Measurements from ENCODE around the gene CBLC. TPM values are rescaled to one million over a fixed set of nuclear protein-coding genes. Genes with fewer than 3 reads are reported as not detected.

CBLC gene
- polyA plus RNA-seq, 1 donor: 49.5 TPM

DNA sequence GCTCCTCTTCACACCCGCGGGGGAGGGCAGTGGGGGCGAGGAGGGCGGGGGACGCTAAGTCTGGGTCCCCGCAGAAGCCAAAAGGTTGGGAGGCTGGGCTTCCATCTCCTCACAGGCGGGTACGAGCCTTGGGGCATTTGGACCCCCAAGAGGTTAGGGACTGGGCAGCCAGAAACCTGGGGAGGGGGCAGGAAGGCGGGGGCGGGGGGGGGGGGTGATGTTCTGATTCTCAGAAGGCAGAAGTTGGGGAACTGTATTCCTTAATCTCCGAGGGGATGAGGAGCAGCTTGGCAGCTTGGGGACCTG, 24.1 kb upstream of the CBLC start:
- H3K36me3 ChIP-seq (ENCODE audit: control insufficient read depth, insufficient read depth, low read length): peaks cover 60% of the 10 kb centered on the region
- H3K4me1 ChIP-seq (ENCODE audit: control insufficient read depth, insufficient read depth, low read length): peaks cover 65% of the 10 kb centered on the region
- peak overlapping the region; percentile 86 for H3K27ac ChIP-seq (ENCODE audit: low read length)
- H3K4me3 ChIP-seq (ENCODE audit: low read length): peak overlapping the region; percentile 36
- no CpG with 5 or more reads among the region's 11 CpGs for WGBS (ENCODE audit: insufficient coverage, low lambda C conversion rate)
- DNase-seq: no peak
- H3K9me3 ChIP-seq (ENCODE audit: control insufficient read depth, low read depth, low read length): no peaks in the 10 kb centered on the region
- no peaks in the 10 kb centered on the region for H3K27me3 ChIP-seq (ENCODE audit: control insufficient read depth, insufficient read depth, low read length)

DNA sequence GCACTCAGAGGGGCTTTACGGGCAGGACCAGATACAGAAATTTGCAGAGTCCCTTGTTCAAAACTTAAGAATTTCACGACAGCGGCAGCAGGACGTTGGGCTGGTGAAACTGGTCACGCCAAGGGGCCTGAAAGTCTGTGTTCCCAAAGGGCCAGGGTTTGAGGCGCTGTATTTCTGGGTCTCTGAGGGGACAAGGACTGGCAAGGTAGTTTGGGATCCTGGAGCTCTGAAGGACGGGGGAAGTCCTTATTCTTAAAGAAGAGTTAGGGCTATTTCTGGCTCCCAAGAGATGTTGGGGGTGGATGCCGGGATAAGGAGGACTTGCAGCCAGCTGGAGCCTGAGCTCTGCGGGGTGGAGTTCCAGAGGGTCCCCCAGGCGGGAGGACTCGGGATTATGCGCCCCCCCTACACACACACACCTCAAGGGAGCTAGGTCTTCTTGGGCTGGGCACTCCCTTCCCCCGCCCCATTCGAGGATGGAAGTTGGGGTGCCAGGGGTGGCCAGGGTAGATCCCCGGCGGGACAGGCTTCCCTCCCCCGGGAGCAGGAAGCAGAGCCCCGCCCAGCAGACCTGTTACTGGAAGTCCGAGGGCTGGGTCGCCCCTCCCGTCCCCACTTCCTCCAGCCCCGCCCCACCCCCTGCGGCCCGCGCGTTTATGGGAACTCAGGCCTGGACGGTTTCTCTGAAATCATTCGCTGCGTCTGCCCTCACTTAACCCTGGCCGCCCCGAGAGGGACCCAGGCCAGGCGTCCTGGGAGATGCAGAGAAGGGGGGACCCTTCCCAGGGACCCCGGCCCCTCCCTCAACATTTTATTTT, 23.5 kb upstream of the CBLC start:
- H3K9me3 ChIP-seq (ENCODE audit: control insufficient read depth, low read depth, low read length): no peaks in the 10 kb centered on the region
- H3K4me1 ChIP-seq (ENCODE audit: control insufficient read depth, insufficient read depth, low read length): peaks cover 65% of the 10 kb centered on the region
- no CpG with 5 or more reads among the region's 33 CpGs for WGBS (ENCODE audit: insufficient coverage, low lambda C conversion rate)
- peak overlapping the region; percentile 86 for H3K27ac ChIP-seq (ENCODE audit: low read length)
- peak overlapping the region; percentile 36 for H3K4me3 ChIP-seq (ENCODE audit: low read length)
- peak; percentile 76 to 93 for DNase-seq
- peaks cover 63% of the 10 kb centered on the region for H3K36me3 ChIP-seq (ENCODE audit: control insufficient read depth, insufficient read depth, low read length)
- no peaks in the 10 kb centered on the region for H3K27me3 ChIP-seq (ENCODE audit: control insufficient read depth, insufficient read depth, low read length)

DNA sequence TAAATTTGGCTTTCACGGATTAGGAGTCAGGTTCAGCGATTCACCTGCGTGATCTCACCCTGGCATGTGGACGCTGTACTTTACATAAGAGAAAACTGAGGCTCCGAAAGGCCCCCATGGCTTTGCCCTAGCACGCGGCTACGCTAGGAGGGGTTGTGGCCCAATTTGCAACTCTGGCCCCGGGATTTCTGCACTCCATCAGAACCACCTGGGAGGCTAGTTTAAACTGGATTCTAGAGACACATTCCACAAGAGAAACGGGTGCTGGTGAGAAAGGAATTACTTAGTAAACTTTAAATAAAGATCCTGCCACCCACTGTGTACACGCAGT, 23.0 kb upstream of the CBLC start:
- Histone ChIP-seq H3K4me3 (ENCODE audit: low read length) (peak overlapping the region; percentile 36), H3K9me3 (ENCODE audit: control insufficient read depth, low read depth, low read length) (no peaks in the 10 kb centered on the region), H3K27ac (ENCODE audit: low read length) (peak overlapping the region; percentile 47), H3K27me3 (ENCODE audit: control insufficient read depth, insufficient read depth, low read length) (no peaks in the 10 kb centered on the region), H3K36me3 (ENCODE audit: control insufficient read depth, insufficient read depth, low read length) (peaks cover 68% of the 10 kb centered on the region), H3K4me1 (ENCODE audit: control insufficient read depth, insufficient read depth, low read length) (peaks cover 63% of the 10 kb centered on the region)
- WGBS (ENCODE audit: insufficient coverage, low lambda C conversion rate): no CpG with 5 or more reads among the region's 11 CpGs
- no peak for DNase-seq

GRCh38 chr19:44755219-44755618, 22.5 kb upstream of the CBLC start:
- no CpG with 5 or more reads among the region's 4 CpGs for WGBS (ENCODE audit: insufficient coverage, low lambda C conversion rate)
- Histone ChIP-seq H3K27ac (ENCODE audit: low read length) (no peak overlapping the region), H3K4me1 (ENCODE audit: control insufficient read depth, insufficient read depth, low read length) (peaks cover 60% of the 10 kb centered on the region), H3K27me3 (ENCODE audit: control insufficient read depth, insufficient read depth, low read length) (no peaks in the 10 kb centered on the region), H3K36me3 (ENCODE audit: control insufficient read depth, insufficient read depth, low read length) (peaks cover 68% of the 10 kb centered on the region), H3K9me3 (ENCODE audit: control insufficient read depth, low read depth, low read length) (no peaks in the 10 kb centered on the region), H3K4me3 (ENCODE audit: low read length) (no peak overlapping the region)
- no peak for DNase-seq

GRCh38 chr19:44756089-44756562, 21.6 kb upstream of the CBLC start:
- H3K27ac ChIP-seq (ENCODE audit: low read length): no peak overlapping the region
- no peaks in the 10 kb centered on the region for H3K27me3 ChIP-seq (ENCODE audit: control insufficient read depth, insufficient read depth, low read length)
- peaks cover 65% of the 10 kb centered on the region for H3K36me3 ChIP-seq (ENCODE audit: control insufficient read depth, insufficient read depth, low read length)
- H3K4me3 ChIP-seq (ENCODE audit: low read length): no peak overlapping the region
- H3K4me1 ChIP-seq (ENCODE audit: control insufficient read depth, insufficient read depth, low read length): peaks cover 53% of the 10 kb centered on the region
- no peaks in the 10 kb centered on the region for H3K9me3 ChIP-seq (ENCODE audit: control insufficient read depth, low read depth, low read length)
- no CpG with 5 or more reads among the region's 7 CpGs for WGBS (ENCODE audit: insufficient coverage, low lambda C conversion rate)
- DNase-seq: no peak

DNA sequence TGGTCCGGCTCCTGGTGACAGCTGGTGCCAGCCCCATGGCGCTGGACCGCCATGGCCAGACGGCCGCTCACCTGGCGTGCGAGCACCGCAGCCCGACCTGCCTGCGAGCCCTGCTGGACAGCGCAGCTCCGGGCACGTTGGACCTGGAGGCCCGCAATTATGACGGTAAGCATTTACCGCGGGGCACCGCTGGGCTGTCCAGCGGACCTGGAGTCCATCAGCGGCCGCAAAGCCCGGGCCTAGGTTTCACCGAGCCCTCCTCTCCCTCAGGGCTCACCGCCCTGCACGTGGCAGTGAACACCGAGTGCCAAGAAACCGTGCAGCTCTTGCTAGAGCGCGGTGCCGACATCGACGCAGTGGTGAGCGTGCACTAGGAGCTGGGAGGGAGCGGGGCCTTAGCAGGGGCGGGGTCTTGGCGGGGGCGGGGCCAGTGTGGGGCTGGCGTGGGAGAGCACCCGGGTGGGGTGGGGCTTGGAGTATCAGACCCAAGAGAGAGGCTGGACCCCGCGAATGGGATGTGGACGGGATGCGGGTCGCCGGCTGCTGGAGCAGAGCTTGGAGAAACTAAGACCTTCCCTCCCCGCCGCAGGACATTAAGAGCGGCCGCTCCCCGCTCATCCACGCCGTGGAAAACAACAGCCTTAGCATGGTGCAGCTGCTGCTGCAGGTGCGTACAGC, 20.5 kb upstream of the CBLC start:
- Histone ChIP-seq H3K9me3 (ENCODE audit: control insufficient read depth, low read depth, low read length) (no peaks in the 10 kb centered on the region), H3K27me3 (ENCODE audit: control insufficient read depth, insufficient read depth, low read length) (no peaks in the 10 kb centered on the region), H3K4me3 (ENCODE audit: low read length) (peak overlapping the region; percentile 21), H3K4me1 (ENCODE audit: control insufficient read depth, insufficient read depth, low read length) (peaks cover 47% of the 10 kb centered on the region), H3K36me3 (ENCODE audit: control insufficient read depth, insufficient read depth, low read length) (peaks cover 61% of the 10 kb centered on the region), H3K27ac (ENCODE audit: low read length) (peak overlapping the region; percentile 8)
- WGBS (ENCODE audit: insufficient coverage, low lambda C conversion rate): no CpG with 5 or more reads among the region's 53 CpGs
- DNase-seq: peak in 1 of 2 donors; percentile 43

DNA sequence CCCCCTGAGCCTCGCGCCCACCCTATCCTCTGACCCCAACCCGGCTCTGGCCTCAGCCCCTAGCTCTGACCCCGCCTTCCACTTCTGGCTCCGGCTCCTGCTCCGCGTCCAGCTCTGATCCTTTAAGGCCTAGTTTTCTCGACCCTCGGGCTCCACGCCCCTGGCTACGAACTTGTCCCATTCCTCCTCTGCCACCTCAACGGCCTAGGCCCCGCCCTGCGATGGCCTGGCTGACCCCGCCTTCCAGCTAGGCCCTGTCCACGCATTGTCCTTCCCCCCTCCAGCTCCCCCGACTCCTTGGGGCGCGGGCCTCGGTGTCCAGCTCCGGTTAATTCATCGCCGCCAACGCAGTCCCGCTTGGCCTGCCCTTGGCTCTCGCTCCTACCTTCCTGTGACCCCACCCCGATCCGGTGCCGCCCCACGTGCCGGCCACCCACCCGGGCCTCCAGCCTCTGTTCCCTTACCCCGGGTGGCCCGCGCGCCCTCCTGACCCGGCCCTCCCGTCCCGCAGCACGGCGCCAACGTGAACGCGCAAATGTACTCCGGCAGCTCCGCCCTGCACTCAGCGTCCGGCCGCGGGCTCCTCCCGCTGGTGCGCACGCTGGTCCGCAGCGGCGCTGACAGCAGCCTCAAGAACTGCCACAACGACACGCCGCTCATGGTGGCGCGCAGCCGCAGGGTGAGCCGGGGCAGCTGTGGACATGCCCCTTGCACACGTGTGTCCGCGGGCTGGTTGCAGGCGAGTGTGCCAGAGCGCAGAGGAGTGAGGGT, 19.8 kb upstream of the CBLC start:
- H3K4me1 ChIP-seq (ENCODE audit: control insufficient read depth, insufficient read depth, low read length): peaks cover 40% of the 10 kb centered on the region
- H3K36me3 ChIP-seq (ENCODE audit: control insufficient read depth, insufficient read depth, low read length): peaks cover 54% of the 10 kb centered on the region
- peak overlapping the region; percentile 8 for H3K27ac ChIP-seq (ENCODE audit: low read length)
- WGBS (ENCODE audit: insufficient coverage, low lambda C conversion rate): no CpG with 5 or more reads among the region's 68 CpGs
- peak overlapping the region; percentile 21 for H3K4me3 ChIP-seq (ENCODE audit: low read length)
- H3K27me3 ChIP-seq (ENCODE audit: control insufficient read depth, insufficient read depth, low read length): no peaks in the 10 kb centered on the region
- peak; percentile 48 to 71 for DNase-seq
- no peaks in the 10 kb centered on the region for H3K9me3 ChIP-seq (ENCODE audit: control insufficient read depth, low read depth, low read length)

GRCh38 chr19:44758596-44758995, 19.1 kb upstream of the CBLC start:
- DNase-seq: peak in 1 of 2 donors; percentile 34

DNA sequence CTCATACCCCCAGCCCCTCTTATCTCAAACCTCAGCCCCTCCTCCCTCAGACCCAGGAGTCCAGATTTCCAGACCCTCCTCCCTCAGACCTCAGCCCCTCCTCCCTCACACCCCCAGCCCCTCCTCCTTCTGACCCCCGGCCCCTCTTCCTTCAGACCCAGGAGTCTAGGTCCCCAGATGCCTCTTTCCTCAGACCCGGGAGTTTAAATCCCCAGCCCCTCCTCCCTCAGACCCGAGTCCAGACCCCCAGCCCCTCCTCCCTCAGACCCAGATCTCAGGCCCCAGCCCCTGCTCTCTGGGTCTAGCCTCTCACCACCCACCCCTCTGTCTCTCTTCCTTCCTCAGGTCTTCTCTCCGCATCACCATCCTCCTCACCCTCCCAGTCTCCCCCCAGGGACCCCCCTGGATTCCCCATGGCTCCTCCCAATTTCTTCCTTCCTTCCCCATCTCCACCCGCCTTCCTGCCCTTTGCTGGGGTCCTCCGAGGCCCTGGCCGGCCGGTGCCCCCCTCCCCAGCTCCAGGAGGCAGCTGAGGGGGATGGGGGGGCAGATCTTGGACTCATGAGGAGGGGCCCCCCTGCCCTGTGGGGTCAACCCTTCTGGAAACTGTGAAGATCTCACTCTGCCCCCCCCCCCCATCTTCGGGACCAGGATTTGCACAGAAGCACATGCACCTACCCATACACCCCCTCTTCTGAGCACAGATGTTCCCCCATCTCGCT, 18.4 kb upstream of the CBLC start:
- 100% methylated on average over 1 of the region's 10 CpGs for WGBS (ENCODE audit: insufficient coverage, low lambda C conversion rate)
- Histone ChIP-seq H3K4me1 (ENCODE audit: control insufficient read depth, insufficient read depth, low read length) (peaks cover 36% of the 10 kb centered on the region), H3K27me3 (ENCODE audit: control insufficient read depth, insufficient read depth, low read length) (no peaks in the 10 kb centered on the region), H3K4me3 (ENCODE audit: low read length) (no peak overlapping the region), H3K36me3 (ENCODE audit: control insufficient read depth, insufficient read depth, low read length) (peaks cover 53% of the 10 kb centered on the region), H3K9me3 (ENCODE audit: control insufficient read depth, low read depth, low read length) (no peaks in the 10 kb centered on the region), H3K27ac (ENCODE audit: low read length) (no peak overlapping the region)
- no peak for DNase-seq

More at GRCh38 chr19:44758596-44758995, 19.1 kb upstream of the CBLC start:
- Histone ChIP-seq H3K9me3 (ENCODE audit: control insufficient read depth, low read depth, low read length) (no peaks in the 10 kb centered on the region), H3K27ac (ENCODE audit: low read length) (no peak overlapping the region), H3K36me3 (ENCODE audit: control insufficient read depth, insufficient read depth, low read length) (peaks cover 53% of the 10 kb centered on the region), H3K4me3 (ENCODE audit: low read length) (no peak overlapping the region), H3K4me1 (ENCODE audit: control insufficient read depth, insufficient read depth, low read length) (peaks cover 36% of the 10 kb centered on the region), H3K27me3 (ENCODE audit: control insufficient read depth, insufficient read depth, low read length) (no peaks in the 10 kb centered on the region)
- WGBS (ENCODE audit: insufficient coverage, low lambda C conversion rate): no CpG with 5 or more reads among the region's 9 CpGs

DNA sequence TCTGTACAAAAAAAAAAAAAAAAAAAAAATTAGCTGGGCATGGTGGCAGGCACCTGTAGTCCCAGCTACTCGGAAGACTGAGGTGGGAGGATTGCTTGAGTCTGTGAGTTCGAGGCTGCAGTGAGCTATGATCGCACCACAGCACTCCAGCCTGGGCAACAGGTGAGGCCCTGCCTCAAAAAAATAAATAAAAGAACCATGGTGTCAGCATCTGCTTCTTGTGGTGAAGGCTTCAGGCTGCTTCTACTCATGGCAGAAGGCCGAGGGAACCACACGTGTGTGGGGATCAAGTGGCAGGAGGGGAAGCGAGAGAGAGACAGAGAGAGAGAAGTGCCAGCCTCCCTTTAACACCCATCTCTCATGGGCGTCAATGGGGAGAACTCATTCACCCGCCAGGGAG, 15.7 kb upstream of the CBLC start:
- no CpG with 5 or more reads among the region's 8 CpGs for WGBS (ENCODE audit: insufficient coverage, low lambda C conversion rate)
- Histone ChIP-seq H3K27me3 (ENCODE audit: control insufficient read depth, insufficient read depth, low read length) (no peaks in the 10 kb centered on the region), H3K4me1 (ENCODE audit: control insufficient read depth, insufficient read depth, low read length) (peaks cover 32% of the 10 kb centered on the region)

More for the DNA sequence above, 15.7 kb upstream of the CBLC start:
- no peak overlapping the region for H3K4me3 ChIP-seq (ENCODE audit: low read length)
- H3K36me3 ChIP-seq (ENCODE audit: control insufficient read depth, insufficient read depth, low read length): peaks cover 33% of the 10 kb centered on the region
- no peaks in the 10 kb centered on the region for H3K9me3 ChIP-seq (ENCODE audit: control insufficient read depth, low read depth, low read length)
- no peak for DNase-seq
- no peak overlapping the region for H3K27ac ChIP-seq (ENCODE audit: low read length)

All from large intestine (tissue), 3 donors.